PC-3 (cell line): ENCODE results near the gene ESYT2. TPM values are rescaled to one million over a fixed set of nuclear protein-coding genes. Genes with fewer than 3 reads are reported as not detected.

Experiments used
- ATAC-seq: fragments of 200-7000 bp; cut with Tn5 transposase; 2 replicates; pipeline ENCODE4 v1.9.1; 2020; ENCODE audit warnings: mild to moderate bottlenecking, moderate library complexity
- BruUV-seq: library from RNA; stranded (reverse); fragments of 400-500 nt; replicated peaks from 2 replicates; lab custom pipeline; 2021; lab: Mats Ljungman, UMichigan
- CTCF ChIA-PET: fragments of 300-600 bp; sonication (Branson Sonifier 250); formaldehyde crosslinking; loops from one replicate; lab custom pipeline; 2022; ENCODE audit warnings: antibody characterized with exemption; lab: Charles Lee
- POLR2A ChIA-PET: fragments of 300-600 bp; sonication (Branson Sonifier 250); formaldehyde crosslinking; loops from one replicate; lab custom pipeline; 2022; ENCODE audit warnings: antibody characterized with exemption; ENCODE audit not compliant: unreplicated experiment; lab: Charles Lee
- DNase-seq: peaks from one replicate; pipeline ENCODE4 v3.0.0-alpha.2; 2015
- H2AFZ ChIP-seq: fragments of 300-600 bp; sonication (generic); 2 replicates; pipeline ENCODE4 v1.6.0; 2016; ENCODE audit warnings: antibody characterized with exemption, low read length
- H3F3A ChIP-seq: fragments of 300-600 bp; sonication (generic); one replicate; pipeline ENCODE4 v1.6.0; 2017; ENCODE audit warnings: antibody characterized with exemption, low read length, control low read depth, mild to moderate bottlenecking; ENCODE audit not compliant: unreplicated experiment
- H3K27ac ChIP-seq: fragments of 300-600 bp; sonication (generic); 2 replicates; pipeline ENCODE4 v1.5.1; 2016; ENCODE audit warnings: mild to moderate bottlenecking, low read length
- H3K27me3 ChIP-seq: fragments of 300-600 bp; sonication (generic); 2 replicates; pipeline ENCODE4 v1.6.1; 2016; ENCODE audit warnings: low read length, mixed read lengths
- H3K36me3 ChIP-seq: fragments of 300-600 bp; sonication (generic); 2 replicates; pipeline ENCODE4 v1.6.1; 2016; ENCODE audit warnings: low read depth, mixed run types, low read length, mixed read lengths
- H3K4me1 ChIP-seq: fragments of 300-600 bp; sonication (generic); 2 replicates; pipeline ENCODE4 v1.5.1; 2016; ENCODE audit warnings: low read length; ENCODE audit not compliant: insufficient read depth
- H3K4me2 ChIP-seq: fragments of 300-600 bp; sonication (generic); 2 replicates; pipeline ENCODE4 v1.6.0; 2016; ENCODE audit warnings: low read length
- H3K4me3 ChIP-seq: fragments of 300-600 bp; sonication (generic); 2 replicates; pipeline ENCODE4 v1.5.1; 2016; ENCODE audit warnings: mild to moderate bottlenecking, low read length, mixed read lengths
- H3K79me2 ChIP-seq: fragments of 300-600 bp; sonication (generic); 2 replicates; pipeline ENCODE4 v1.6.1; 2017; ENCODE audit warnings: low read length, mixed read lengths
- H3K9ac ChIP-seq: fragments of 300-600 bp; sonication (generic); 2 replicates; pipeline ENCODE4 v1.6.0; 2016; ENCODE audit warnings: mild to moderate bottlenecking, low read length
- H3K9me2 ChIP-seq: fragments of 300-600 bp; sonication (generic); replicated peaks from 2 replicates; pipeline ENCODE4 v1.6.1; 2016; ENCODE audit warnings: mixed run types, low read length, mixed read lengths
- H3K9me3 ChIP-seq: fragments of 300-600 bp; sonication (generic); 2 replicates; pipeline ENCODE4 v1.6.1; 2016; ENCODE audit warnings: low read length, mixed read lengths
- H4K20me1 ChIP-seq: fragments of 300-600 bp; sonication (generic); 2 replicates; pipeline ENCODE4 v1.6.1; 2016; ENCODE audit warnings: low read length, mixed read lengths
- EZH2 ChIP-seq: fragments of 300-600 bp; sonication (generic); IDR thresholded peaks from one replicate; pipeline ENCODE4 v1.6.1; 2017; ENCODE audit warnings: antibody characterized with exemption, mild to moderate bottlenecking, low read length; ENCODE audit not compliant: unreplicated experiment
- EZH2phosphoT487 ChIP-seq: fragments of 300-600 bp; sonication (generic); IDR thresholded peaks from 2 replicates; pipeline ENCODE4 v1.6.1; 2018; ENCODE audit warnings: mild to moderate bottlenecking, antibody characterized with exemption, low read length, borderline replicate concordance
- intact Hi-C: fragments of 100-400 bp; cut with micrococcal nuclease; formaldehyde crosslinking; loops from 2 replicates; pipeline ENCODE4 v1.9.0; 2023
- total RNA-seq: library from RNA; depleted of rRNA; stranded (reverse); fragments of >200 nt; gene quantifications from 2 replicates; pipeline ENCODE4 v1.2.3, GENCODE V29; 2014
- TF ChIP-seq, protein P1 (sequence below): fragments of 300-600 bp; sonication (generic); conservative IDR thresholded peaks from 2 replicates; pipeline ENCODE4 v1.5.1; 2017; ENCODE audit warnings: antibody characterized with exemption, low read depth, mild to moderate bottlenecking, low read length

ESYT2 gene
- total RNA-seq, 1 experiment from 2014 or later = 76.1 TPM

DNA sequence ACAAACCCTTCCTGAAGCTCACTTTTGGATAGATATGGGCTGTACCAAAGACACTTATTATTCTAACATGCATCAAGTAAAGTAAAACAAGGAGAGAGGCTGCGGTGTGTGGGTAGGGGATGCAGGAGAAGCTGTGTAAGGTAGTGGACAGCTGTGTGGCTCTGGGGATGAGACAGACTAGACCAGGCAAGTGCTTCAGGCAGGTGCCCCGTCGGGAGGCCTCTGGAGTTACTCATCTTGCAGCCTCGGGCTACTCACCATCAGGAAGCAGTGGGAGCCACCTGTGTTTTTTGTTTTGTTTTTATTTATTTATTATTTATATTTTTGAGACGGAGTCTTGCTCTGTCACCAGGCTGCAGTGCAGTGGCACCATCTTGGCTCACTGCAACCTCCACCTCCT, 75.4 kb downstream of the ESYT2 start:
- peak; percentile 4 for DNase-seq
- no peak for ATAC-seq
- intact Hi-C loops = no loop called here
- H3K9me2 ChIP-seq = no peaks in the 10 kb centered on the region
- no peaks in the 10 kb centered on the region for H3F3A ChIP-seq
- BruUV-seq = no TSS peak
- no peaks in the 10 kb centered on the region for H4K20me1 ChIP-seq
- no peak overlapping the region for H3K9ac ChIP-seq
- TF ChIP-seq EZH2 (no peak), EZH2phosphoT487 (no peak)
- TF ChIP-seq, protein P1, sequence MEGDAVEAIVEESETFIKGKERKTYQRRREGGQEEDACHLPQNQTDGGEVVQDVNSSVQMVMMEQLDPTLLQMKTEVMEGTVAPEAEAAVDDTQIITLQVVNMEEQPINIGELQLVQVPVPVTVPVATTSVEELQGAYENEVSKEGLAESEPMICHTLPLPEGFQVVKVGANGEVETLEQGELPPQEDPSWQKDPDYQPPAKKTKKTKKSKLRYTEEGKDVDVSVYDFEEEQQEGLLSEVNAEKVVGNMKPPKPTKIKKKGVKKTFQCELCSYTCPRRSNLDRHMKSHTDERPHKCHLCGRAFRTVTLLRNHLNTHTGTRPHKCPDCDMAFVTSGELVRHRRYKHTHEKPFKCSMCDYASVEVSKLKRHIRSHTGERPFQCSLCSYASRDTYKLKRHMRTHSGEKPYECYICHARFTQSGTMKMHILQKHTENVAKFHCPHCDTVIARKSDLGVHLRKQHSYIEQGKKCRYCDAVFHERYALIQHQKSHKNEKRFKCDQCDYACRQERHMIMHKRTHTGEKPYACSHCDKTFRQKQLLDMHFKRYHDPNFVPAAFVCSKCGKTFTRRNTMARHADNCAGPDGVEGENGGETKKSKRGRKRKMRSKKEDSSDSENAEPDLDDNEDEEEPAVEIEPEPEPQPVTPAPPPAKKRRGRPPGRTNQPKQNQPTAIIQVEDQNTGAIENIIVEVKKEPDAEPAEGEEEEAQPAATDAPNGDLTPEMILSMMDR = no peak
- no peak overlapping the region for H3K27ac ChIP-seq
- H3K4me1 ChIP-seq = peaks cover 9% of the 10 kb centered on the region
- H3K79me2 ChIP-seq = no peaks in the 10 kb centered on the region
- no peaks in the 10 kb centered on the region for H3K27me3 ChIP-seq
- ChIA-PET POLR2A (interaction anchor here (0.6 kb wide), 1 partner anchor 95 kb away, joined by 3 read pairs; no protein-coding TSS in a partner anchor), CTCF (no interaction called here)
- H3K36me3 ChIP-seq = peaks cover 17% of the 10 kb centered on the region; the same call in 1 of the 2 replicates
- no peak overlapping the region for H3K4me3 ChIP-seq
- H3K4me2 ChIP-seq = no peak overlapping the region
- no peaks in the 10 kb centered on the region for H3K9me3 ChIP-seq
- no peak overlapping the region for H2AFZ ChIP-seq

DNA sequence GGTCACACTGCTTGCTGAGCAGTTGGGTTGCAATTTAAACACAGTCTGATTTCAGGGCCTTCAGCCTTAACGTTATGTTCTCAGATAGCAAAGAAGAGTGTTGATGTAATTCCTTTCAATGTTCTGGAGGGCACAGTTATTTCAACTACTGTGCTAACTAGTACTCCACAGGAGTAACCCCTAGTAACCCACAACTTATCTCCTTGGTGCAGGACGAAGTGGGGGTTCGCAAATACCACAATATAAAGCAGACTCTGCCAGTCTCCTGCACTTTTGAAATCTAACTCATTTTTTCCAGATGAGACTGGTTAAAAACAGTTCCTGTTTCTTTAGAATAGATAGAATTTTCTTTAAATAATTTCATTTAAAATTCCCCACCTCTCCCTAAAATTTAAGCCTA, 77.6 kb downstream of the ESYT2 start:
- H3K27me3 ChIP-seq = no peaks in the 10 kb centered on the region
- peaks cover 16% of the 10 kb centered on the region; the same call in 1 of the 2 replicates for H3K36me3 ChIP-seq
- H3K9ac ChIP-seq = no peak overlapping the region
- H3K9me3 ChIP-seq = no peaks in the 10 kb centered on the region
- intact Hi-C loops = no loop called here
- ChIA-PET CTCF (no interaction called here), POLR2A (no interaction called here)
- no peaks in the 10 kb centered on the region for H3K79me2 ChIP-seq
- H3K4me3 ChIP-seq = no peak overlapping the region
- no peak overlapping the region for H2AFZ ChIP-seq
- H3K4me2 ChIP-seq = no peak overlapping the region
- H3F3A ChIP-seq = no peaks in the 10 kb centered on the region
- ATAC-seq = no peak
- peaks cover 9% of the 10 kb centered on the region for H3K4me1 ChIP-seq
- no peaks in the 10 kb centered on the region for H4K20me1 ChIP-seq
- no peak for TF ChIP-seq EZH2
- TF ChIP-seq, protein P1 = no peak
- no peak for TF ChIP-seq EZH2phosphoT487
- no peak for DNase-seq
- H3K9me2 ChIP-seq = no peaks in the 10 kb centered on the region
- H3K27ac ChIP-seq = no peak overlapping the region
- no TSS peak for BruUV-seq

DNA sequence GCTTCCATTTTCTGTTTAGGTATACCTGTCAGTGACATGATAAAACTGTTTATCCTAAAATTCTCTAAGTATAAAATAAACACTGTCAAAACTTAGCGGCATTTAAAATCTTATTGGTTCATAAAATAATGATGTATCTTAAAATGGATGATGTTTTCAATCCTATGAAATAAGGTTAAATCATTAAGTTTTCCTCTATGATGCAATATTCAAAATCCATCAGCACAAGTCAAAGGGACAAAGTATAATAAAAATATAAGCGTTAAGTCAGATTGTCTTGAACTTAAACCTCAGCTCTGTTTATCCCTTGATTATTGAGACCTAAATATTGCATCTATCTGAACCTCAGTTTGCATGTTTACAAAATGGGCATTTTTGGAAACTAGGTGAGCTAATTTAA, 78.1 kb downstream of the ESYT2 start:
- H3F3A ChIP-seq = no peaks in the 10 kb centered on the region
- H3K9ac ChIP-seq = no peak overlapping the region
- intact Hi-C loops = no loop called here
- H3K4me1 ChIP-seq = peaks cover 9% of the 10 kb centered on the region
- no peaks in the 10 kb centered on the region for H3K79me2 ChIP-seq
- no peaks in the 10 kb centered on the region for H3K9me2 ChIP-seq
- ATAC-seq (no peak), DNase-seq (no peak)
- no peak overlapping the region for H2AFZ ChIP-seq
- BruUV-seq = no TSS peak
- no peak overlapping the region for H3K4me3 ChIP-seq
- TF ChIP-seq EZH2 = no peak
- TF ChIP-seq, protein P1 = no peak
- no peak for TF ChIP-seq EZH2phosphoT487
- H3K9me3 ChIP-seq = no peaks in the 10 kb centered on the region
- H3K27ac ChIP-seq = no peak overlapping the region
- H3K4me2 ChIP-seq = no peak overlapping the region
- no peaks in the 10 kb centered on the region for H3K27me3 ChIP-seq
- POLR2A ChIA-PET = no interaction called here
- CTCF ChIA-PET = no interaction called here
- H3K36me3 ChIP-seq = peaks cover 16% of the 10 kb centered on the region; the same call in 1 of the 2 replicates
- no peaks in the 10 kb centered on the region for H4K20me1 ChIP-seq
